Cardiac fibroblast (primary cell): ENCODE data around the gene IFT80.

ENCODE experiments used
- DNase-seq, 2 donors: peaks; one replicate each; pipeline versions ENCODE4 v3.0.0 to v3.0.0-alpha.2; 2010; ENCODE audit warnings: low read depth in 2 of 2
- H3K4me3 ChIP-seq, 2 donors: replicated peaks in 1 of 2; 1 replicate in 1 of 2; 2 replicates in 1 of 2; pipeline ENCODE4 v1.5.1; 2011; ENCODE audit warnings: low read depth in 2 of 2, low read length in 2 of 2, mild to moderate bottlenecking in 2 of 2, moderate library complexity in 1 of 2
- TF ChIP-seq, protein P1 (sequence below): IDR thresholded peaks from one replicate; pipeline ENCODE4 v1.5.1; 2011; ENCODE audit warnings: low read depth, mild to moderate bottlenecking, low read length, inconsistent platforms

IFT80 gene

DNA sequence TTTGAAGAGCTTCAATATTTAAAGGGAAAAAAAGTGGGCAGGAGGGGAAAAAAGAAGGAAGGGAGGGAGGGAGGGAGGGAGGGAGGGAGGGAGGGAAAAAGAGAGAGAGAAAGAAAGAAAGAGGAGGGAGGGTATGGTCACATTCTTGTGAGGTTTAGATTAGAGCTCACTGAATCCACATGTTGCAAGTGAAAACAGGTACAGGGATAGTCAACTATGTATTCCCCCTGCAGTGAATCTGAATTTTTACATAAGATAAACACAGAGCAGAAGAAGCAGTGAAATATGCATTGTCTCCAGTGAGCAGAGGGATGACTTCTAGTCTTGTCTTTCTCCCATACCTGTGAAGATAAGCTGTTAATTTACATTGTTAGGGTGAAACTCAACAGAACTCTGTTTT is 84.0 kb downstream of the IFT80 start:
- no peak for DNase-seq
- no peak overlapping the region for H3K4me3 ChIP-seq
- TF ChIP-seq, protein P1, sequence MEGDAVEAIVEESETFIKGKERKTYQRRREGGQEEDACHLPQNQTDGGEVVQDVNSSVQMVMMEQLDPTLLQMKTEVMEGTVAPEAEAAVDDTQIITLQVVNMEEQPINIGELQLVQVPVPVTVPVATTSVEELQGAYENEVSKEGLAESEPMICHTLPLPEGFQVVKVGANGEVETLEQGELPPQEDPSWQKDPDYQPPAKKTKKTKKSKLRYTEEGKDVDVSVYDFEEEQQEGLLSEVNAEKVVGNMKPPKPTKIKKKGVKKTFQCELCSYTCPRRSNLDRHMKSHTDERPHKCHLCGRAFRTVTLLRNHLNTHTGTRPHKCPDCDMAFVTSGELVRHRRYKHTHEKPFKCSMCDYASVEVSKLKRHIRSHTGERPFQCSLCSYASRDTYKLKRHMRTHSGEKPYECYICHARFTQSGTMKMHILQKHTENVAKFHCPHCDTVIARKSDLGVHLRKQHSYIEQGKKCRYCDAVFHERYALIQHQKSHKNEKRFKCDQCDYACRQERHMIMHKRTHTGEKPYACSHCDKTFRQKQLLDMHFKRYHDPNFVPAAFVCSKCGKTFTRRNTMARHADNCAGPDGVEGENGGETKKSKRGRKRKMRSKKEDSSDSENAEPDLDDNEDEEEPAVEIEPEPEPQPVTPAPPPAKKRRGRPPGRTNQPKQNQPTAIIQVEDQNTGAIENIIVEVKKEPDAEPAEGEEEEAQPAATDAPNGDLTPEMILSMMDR = no peak

DNA sequence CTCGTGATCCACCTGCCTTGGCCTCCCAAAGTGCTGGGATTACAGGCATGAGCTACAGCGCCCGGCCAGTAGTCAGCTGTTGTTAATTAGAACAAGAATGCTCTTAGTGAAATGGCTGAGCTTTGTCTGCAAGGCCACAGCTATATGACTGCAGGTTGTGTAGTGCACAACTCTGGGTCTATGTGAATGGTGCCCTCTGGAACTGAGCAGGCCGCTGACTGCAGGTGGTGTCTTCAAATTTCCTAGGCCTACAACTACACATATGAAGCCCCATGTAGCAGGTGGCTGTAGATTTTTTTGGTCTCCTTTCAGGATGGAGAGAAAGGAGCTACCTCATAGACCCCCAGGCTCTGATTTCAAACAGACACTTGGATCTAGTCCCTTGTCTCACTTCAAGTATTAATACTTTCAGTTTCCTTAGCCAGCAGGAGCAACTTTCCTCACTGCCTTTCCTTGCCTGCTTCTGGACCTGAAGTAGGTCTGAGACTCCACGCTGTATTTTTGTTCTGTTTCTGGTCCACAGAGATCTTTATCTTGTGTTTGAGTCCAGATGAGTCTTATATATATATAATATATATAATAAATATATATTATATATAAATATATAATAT is 86.9 kb downstream of the IFT80 start:
- H3K4me3 ChIP-seq = no peak overlapping the region
- TF ChIP-seq, protein P1 = no peak
- no peak for DNase-seq

DNA sequence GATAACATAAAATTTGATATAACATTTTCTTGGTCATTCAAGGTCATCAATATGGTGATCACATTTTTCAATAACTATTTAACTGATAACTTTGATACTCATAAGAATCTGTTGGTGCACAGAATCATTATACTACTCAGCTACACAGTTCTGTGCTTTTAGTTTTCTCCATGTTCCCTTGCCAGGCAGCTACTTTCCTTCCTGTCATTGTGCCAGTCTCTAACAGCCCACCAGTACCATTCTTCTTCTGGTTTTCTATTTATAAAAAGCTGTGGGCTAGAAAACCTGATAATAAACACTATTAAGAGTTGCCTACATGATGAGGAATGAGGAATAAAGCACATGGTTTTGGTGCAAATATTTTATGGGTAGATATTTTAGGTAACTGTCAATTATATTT is 96.2 kb downstream of the IFT80 start:
- no peak for DNase-seq
- no peak overlapping the region for H3K4me3 ChIP-seq
- TF ChIP-seq, protein P1 = no peak

DNA sequence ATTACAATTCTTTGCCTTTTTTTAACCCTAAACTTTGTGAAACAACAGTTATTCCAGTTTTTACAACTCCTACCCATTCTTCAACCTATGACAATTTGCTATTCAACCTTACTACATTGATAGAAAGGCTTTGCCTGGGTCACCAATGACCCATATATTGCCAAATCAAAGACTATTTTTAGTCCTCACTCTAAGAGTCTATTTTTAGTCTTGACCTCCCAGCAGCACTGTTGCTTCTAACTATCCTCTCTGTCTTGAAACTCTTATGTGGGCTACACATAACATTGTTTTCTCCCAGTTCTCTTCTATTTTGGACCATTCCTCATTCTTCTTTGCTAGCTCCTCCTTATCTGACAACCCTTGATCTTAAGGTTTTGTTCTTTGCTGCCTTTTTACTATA is 102.4 kb downstream of the IFT80 start:
- H3K4me3 ChIP-seq = no peak overlapping the region
- DNase-seq = peak; percentile 16 to 44
- TF ChIP-seq, protein P1 = no peak

DNA sequence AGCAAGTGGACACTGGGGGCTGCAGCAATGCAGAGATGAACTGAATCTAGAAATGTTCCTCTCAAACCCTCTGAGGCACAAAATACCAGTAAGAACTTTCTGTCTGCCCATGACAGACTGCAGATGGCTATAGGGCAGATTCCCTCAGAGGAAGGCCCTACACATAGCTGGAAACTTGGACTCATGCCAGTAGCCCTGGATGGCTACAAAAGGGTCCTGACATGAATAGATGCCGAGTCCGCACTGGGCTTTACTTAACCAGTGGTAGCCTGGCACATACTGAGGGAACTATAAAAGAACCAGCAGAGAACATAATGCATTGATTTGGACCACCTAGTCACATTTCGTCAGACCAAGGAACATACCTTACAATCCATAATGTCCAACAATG is 107.1 kb downstream of the IFT80 start:
- H3K4me3 ChIP-seq = no peak overlapping the region
- TF ChIP-seq, protein P1 = no peak
- no peak for DNase-seq

DNA sequence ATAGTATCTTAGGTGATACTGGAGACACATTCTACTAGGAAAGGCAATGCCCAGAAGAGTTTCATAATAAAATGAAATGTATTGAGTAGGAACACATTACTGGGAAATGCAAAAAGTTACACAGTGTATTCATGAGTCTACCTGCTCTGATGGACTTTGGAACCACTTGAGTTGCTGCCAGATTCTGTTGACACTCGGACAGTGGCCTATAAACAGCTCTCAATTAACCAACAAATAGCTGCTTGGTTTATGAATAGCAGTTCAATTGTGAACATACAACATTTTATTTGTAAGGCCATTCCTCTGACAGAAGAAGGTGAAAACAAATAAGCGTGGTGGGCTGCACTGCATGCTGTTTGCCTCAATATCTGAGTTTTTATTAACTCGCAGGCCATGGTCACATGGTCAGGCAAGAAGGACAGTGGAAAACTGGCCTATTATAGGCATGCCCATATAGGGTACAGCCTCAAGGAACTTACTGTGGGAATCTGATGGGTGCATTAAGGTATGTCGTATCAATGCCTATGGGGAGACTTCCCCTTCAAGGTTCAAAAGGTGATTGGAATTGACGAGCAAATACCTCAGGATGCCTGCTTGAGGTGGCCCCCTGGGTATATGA is 107.6 kb downstream of the IFT80 start:
- TF ChIP-seq, protein P1 = no peak
- H3K4me3 ChIP-seq = no peak overlapping the region
- no peak for DNase-seq

DNA sequence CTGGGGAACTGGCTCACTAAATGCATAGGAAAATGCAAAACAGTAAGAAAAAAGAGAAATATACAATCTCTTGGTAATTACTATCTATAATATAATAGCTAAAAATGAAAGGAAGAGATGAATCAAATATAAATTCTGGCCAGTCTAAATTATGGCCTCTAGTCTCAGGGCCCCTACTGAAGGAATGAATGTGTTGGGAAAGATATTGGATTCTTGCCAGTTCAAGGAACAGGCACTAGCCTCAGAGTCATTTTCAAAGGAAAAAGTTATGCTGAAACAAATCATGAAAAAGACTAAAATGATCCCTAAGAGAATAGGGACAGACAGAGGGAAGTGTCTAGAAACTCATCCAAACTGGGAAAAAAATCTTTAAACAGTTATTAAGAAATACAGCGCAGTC is 111.4 kb downstream of the IFT80 start:
- H3K4me3 ChIP-seq = no peak overlapping the region
- TF ChIP-seq, protein P1 = no peak
- DNase-seq = peak; percentile 10 to 53
